ENCODE measurements around the gene LHFPL3.

The LHFPL3 gene

DNA sequence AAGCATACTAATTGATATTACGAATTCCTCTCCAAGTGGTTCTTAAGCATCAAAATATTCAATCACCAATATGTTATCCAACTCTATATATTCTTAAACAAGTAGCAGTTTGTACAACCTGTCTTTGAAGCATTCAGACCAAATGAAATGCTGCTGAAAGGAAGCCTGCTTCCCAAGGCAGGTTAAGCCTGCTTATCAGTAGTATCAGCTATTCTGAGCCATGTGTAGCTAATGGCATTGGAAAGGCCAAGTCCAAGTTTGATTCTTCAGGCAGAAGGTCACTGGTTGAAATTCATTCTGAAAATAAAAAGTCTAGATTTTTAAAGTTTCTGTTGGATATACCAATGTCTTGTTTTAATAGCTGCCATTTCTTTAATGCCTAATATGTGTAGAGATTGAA lies 328.7 kb downstream of the LHFPL3 start:
- Histone ChIP-seq H3K4me3 (ENCODE audit: low read depth, low read length) (no peak overlapping the region), H3K27ac (ENCODE audit: low read depth, low read length) (no peak overlapping the region), H3K14ac (ENCODE audit: low read length) (no peak overlapping the region), H3K23ac (ENCODE audit: low read length) (no peak overlapping the region), H2BK5ac (ENCODE audit: low read depth, low read length, poor library complexity) (no peak overlapping the region), H4K12ac (ENCODE audit: low read depth, low read length) (no peak overlapping the region), H3K9me3 (ENCODE audit: insufficient read depth, low read depth, low read length) (no peaks in the 10 kb centered on the region), H2AFZ (ENCODE audit: insufficient read depth, low read length, poor library complexity) (no peak overlapping the region), H3K4me2 (ENCODE audit: low read length) (no peak overlapping the region), H4K91ac (ENCODE audit: low read depth, low read length) (no peak overlapping the region), H3K18ac (ENCODE audit: low read length) (no peak overlapping the region), H3K4me1 (ENCODE audit: control insufficient read depth in 1 of 2, insufficient read depth in 2 of 2, low read length in 2 of 2) (no peaks in the 10 kb centered on the region), H3K9ac (ENCODE audit: low read length) (no peak overlapping the region), H2BK12ac (ENCODE audit: low read length) (no peak overlapping the region), H3K79me2 (ENCODE audit: control insufficient read depth, insufficient read depth, low read length, poor library complexity) (no peaks in the 10 kb centered on the region), H3K36me3 (ENCODE audit: control insufficient read depth in 1 of 2, insufficient read depth in 2 of 2, low read length in 2 of 2) (no peaks in the 10 kb centered on the region), H3K27me3 (ENCODE audit: insufficient read depth, low read length) (no peaks in the 10 kb centered on the region), H2AK5ac (ENCODE audit: low read length) (no peak overlapping the region), H3K79me1 (ENCODE audit: low read length) (no peaks in the 10 kb centered on the region), H2BK120ac (ENCODE audit: insufficient read depth, low read length, poor library complexity) (no peak overlapping the region), H4K8ac (ENCODE audit: low read depth, low read length) (no peak overlapping the region), H3K4ac (ENCODE audit: low read depth, low read length) (no peak overlapping the region)
- no CpG with 5 or more reads among the region's 1 CpG for WGBS (ENCODE audit: extremely low coverage, insufficient coverage, insufficient read length)
- DNase-seq, result no peak

DNA sequence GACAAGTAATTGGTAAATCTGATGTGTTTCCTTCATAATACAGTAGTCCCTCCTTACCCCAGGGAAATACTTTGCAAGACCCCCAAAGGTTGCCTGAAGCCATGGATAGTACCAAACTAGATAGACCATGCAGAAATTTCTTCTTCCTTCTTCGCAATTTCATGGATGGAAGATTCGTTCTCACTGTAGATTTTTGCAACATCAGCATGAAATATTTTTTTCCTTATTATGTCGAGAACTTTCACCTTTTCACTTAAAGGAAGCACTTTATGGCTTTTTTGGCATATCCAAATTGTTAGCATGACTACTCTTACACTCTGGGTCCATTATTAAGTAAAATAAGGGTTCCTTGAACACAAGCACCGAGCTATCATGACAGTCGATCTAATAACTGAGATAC lies 333.2 kb downstream of the LHFPL3 start:
- Histone ChIP-seq H4K8ac (ENCODE audit: low read depth, low read length) (no peak overlapping the region), H3K79me1 (ENCODE audit: low read length) (no peaks in the 10 kb centered on the region), H3K23ac (ENCODE audit: low read length) (no peak overlapping the region), H3K9ac (ENCODE audit: low read length) (no peak overlapping the region), H2AK5ac (ENCODE audit: low read length) (no peak overlapping the region), H3K14ac (ENCODE audit: low read length) (no peak overlapping the region), H2BK5ac (ENCODE audit: low read depth, low read length, poor library complexity) (no peak overlapping the region), H2BK12ac (ENCODE audit: low read length) (no peak overlapping the region), H3K36me3 (ENCODE audit: control insufficient read depth in 1 of 2, insufficient read depth in 2 of 2, low read length in 2 of 2) (no peaks in the 10 kb centered on the region), H3K18ac (ENCODE audit: low read length) (no peak overlapping the region), H3K9me3 (ENCODE audit: insufficient read depth, low read depth, low read length) (no peaks in the 10 kb centered on the region), H2AFZ (ENCODE audit: insufficient read depth, low read length, poor library complexity) (no peak overlapping the region), H3K27me3 (ENCODE audit: insufficient read depth, low read length) (no peaks in the 10 kb centered on the region), H4K12ac (ENCODE audit: low read depth, low read length) (no peak overlapping the region), H2BK120ac (ENCODE audit: insufficient read depth, low read length, poor library complexity) (no peak overlapping the region), H3K79me2 (ENCODE audit: control insufficient read depth, insufficient read depth, low read length, poor library complexity) (no peaks in the 10 kb centered on the region), H3K27ac (ENCODE audit: low read depth, low read length) (no peak overlapping the region), H3K4me1 (ENCODE audit: control insufficient read depth in 1 of 2, insufficient read depth in 2 of 2, low read length in 2 of 2) (no peaks in the 10 kb centered on the region), H3K4ac (ENCODE audit: low read depth, low read length) (no peak overlapping the region), H3K4me2 (ENCODE audit: low read length) (no peak overlapping the region), H3K4me3 (ENCODE audit: low read depth, low read length) (no peak overlapping the region), H4K91ac (ENCODE audit: low read depth, low read length) (no peak overlapping the region)
- no CpG with 5 or more reads among the region's 5 CpGs for WGBS (ENCODE audit: extremely low coverage, insufficient coverage, insufficient read length)
- no peak for DNase-seq

DNA sequence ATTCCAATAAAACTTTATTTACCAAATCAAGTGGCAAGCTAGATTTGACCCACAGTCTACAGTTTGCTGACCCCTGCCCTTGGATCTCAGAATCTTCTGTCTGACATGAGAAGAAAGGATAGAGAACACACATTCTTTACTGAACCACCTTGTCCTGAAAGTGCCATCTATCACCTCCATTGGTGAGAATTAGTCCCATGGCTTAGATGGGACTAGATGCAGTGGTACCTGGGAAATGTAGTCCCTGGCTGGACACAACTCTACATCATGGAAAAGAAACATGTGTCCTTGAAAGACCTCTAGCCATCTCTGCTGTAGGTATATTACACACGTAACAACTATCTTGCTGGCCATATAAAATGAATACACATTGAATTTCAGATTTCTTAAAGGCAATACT lies 336.2 kb downstream of the LHFPL3 start:
- Histone ChIP-seq H2BK5ac (ENCODE audit: low read depth, low read length, poor library complexity) (no peak overlapping the region), H3K27me3 (ENCODE audit: insufficient read depth, low read length) (no peaks in the 10 kb centered on the region), H3K4me2 (ENCODE audit: low read length) (no peak overlapping the region), H2BK120ac (ENCODE audit: insufficient read depth, low read length, poor library complexity) (no peak overlapping the region), H3K4me3 (ENCODE audit: low read depth, low read length) (no peak overlapping the region), H3K79me2 (ENCODE audit: control insufficient read depth, insufficient read depth, low read length, poor library complexity) (no peaks in the 10 kb centered on the region), H3K9ac (ENCODE audit: low read length) (no peak overlapping the region), H4K12ac (ENCODE audit: low read depth, low read length) (no peak overlapping the region), H3K27ac (ENCODE audit: low read depth, low read length) (no peak overlapping the region), H3K14ac (ENCODE audit: low read length) (no peak overlapping the region), H3K36me3 (ENCODE audit: control insufficient read depth in 1 of 2, insufficient read depth in 2 of 2, low read length in 2 of 2) (no peaks in the 10 kb centered on the region), H3K4me1 (ENCODE audit: control insufficient read depth in 1 of 2, insufficient read depth in 2 of 2, low read length in 2 of 2) (no peaks in the 10 kb centered on the region), H2AFZ (ENCODE audit: insufficient read depth, low read length, poor library complexity) (no peak overlapping the region), H2AK5ac (ENCODE audit: low read length) (no peak overlapping the region), H3K79me1 (ENCODE audit: low read length) (no peaks in the 10 kb centered on the region), H3K23ac (ENCODE audit: low read length) (no peak overlapping the region), H4K8ac (ENCODE audit: low read depth, low read length) (no peak overlapping the region), H2BK12ac (ENCODE audit: low read length) (no peak overlapping the region), H4K91ac (ENCODE audit: low read depth, low read length) (no peak overlapping the region), H3K9me3 (ENCODE audit: insufficient read depth, low read depth, low read length) (no peaks in the 10 kb centered on the region), H3K4ac (ENCODE audit: low read depth, low read length) (no peak overlapping the region), H3K18ac (ENCODE audit: low read length) (no peak overlapping the region)
- no peak for DNase-seq
- no CpG with 5 or more reads among the region's 1 CpG for WGBS (ENCODE audit: extremely low coverage, insufficient coverage, insufficient read length)

DNA sequence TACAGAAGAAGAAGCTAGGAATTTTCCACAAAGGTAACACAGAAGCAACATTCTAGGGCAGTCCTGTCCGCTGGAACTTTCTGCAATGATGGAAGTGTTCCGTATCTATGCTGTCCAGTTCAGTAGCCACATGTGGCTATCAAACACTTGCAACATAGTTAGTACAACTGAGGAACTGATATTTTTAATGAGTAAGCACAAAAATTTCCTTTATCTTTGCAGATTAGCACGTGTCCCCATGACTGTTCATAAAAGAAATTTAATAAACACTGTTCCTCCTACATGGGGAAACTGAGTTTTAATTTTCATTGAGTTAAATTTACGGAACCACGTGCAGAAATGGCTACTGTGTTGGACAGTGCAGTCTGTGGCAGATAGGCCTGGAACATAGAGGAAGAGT lies 349.2 kb downstream of the LHFPL3 start:
- H3K9ac ChIP-seq (ENCODE audit: low read length), result no peak overlapping the region
- no peak overlapping the region for H2AK5ac ChIP-seq (ENCODE audit: low read length)
- no peak overlapping the region for H3K18ac ChIP-seq (ENCODE audit: low read length)
- no peaks in the 10 kb centered on the region for H3K79me2 ChIP-seq (ENCODE audit: control insufficient read depth, insufficient read depth, low read length, poor library complexity)
- no peak overlapping the region for H3K4me3 ChIP-seq (ENCODE audit: low read depth, low read length)
- DNase-seq, result no peak
- no peak overlapping the region for H3K4ac ChIP-seq (ENCODE audit: low read depth, low read length)
- no peaks in the 10 kb centered on the region for H3K9me3 ChIP-seq (ENCODE audit: insufficient read depth, low read depth, low read length)
- H3K36me3 ChIP-seq (ENCODE audit: control insufficient read depth in 1 of 2, insufficient read depth in 2 of 2, low read length in 2 of 2), result no peaks in the 10 kb centered on the region
- H2BK5ac ChIP-seq (ENCODE audit: low read depth, low read length, poor library complexity), result no peak overlapping the region
- no peak overlapping the region for H4K8ac ChIP-seq (ENCODE audit: low read depth, low read length)
- H3K27me3 ChIP-seq (ENCODE audit: insufficient read depth, low read length), result no peaks in the 10 kb centered on the region
- no peak overlapping the region for H4K12ac ChIP-seq (ENCODE audit: low read depth, low read length)
- no peak overlapping the region for H2AFZ ChIP-seq (ENCODE audit: insufficient read depth, low read length, poor library complexity)
- H4K91ac ChIP-seq (ENCODE audit: low read depth, low read length), result no peak overlapping the region
- no peak overlapping the region for H3K4me2 ChIP-seq (ENCODE audit: low read length)
- WGBS (ENCODE audit: extremely low coverage, insufficient coverage, insufficient read length), result no CpG with 5 or more reads among the region's 5 CpGs
- H3K23ac ChIP-seq (ENCODE audit: low read length), result no peak overlapping the region
- no peak overlapping the region for H2BK120ac ChIP-seq (ENCODE audit: insufficient read depth, low read length, poor library complexity)
- no peaks in the 10 kb centered on the region for H3K4me1 ChIP-seq (ENCODE audit: control insufficient read depth in 1 of 2, insufficient read depth in 2 of 2, low read length in 2 of 2)
- no peaks in the 10 kb centered on the region for H3K79me1 ChIP-seq (ENCODE audit: low read length)
- H3K14ac ChIP-seq (ENCODE audit: low read length), result no peak overlapping the region
- no peak overlapping the region for H2BK12ac ChIP-seq (ENCODE audit: low read length)
- no peak overlapping the region for H3K27ac ChIP-seq (ENCODE audit: low read depth, low read length)

Data from trophoblast cell (in vitro differentiated cells and primary cell).